ENCODE results near the gene GNAL. TPM values are rescaled to one million over a fixed set of nuclear protein-coding genes. Genes with fewer than 3 reads are reported as not detected.
"Not testable (repeated sequence)": the region's sequence is repeated elsewhere in the genome, so short reads cannot be mapped to it uniquely, and the experiment has no call there.

The GNAL gene
- total RNA-seq, 1 experiment from 2014 or later: 17.3 TPM

GRCh38 chr18:11669271-11669947 lies 19.7 kb upstream of the GNAL start:
- DNase-seq (ENCODE audit: low spot score): no peak

DNA sequence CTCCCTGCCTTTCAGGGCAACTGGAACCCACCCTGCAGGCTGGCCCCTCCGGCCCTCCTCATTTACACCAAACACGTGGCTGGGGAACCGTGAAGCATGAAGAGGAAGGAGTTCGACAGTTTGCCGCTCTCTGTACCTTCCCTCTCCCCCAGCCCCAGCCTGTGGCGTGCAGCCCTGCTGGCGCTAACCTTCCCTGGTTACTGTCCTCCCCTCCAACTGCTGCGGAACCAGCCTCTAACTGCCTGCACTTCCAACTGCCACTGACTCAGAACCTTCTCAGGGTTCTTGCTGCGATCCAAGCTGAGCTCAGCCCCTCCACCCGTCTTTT lies 19.2 kb upstream of the GNAL start:
- no peak for DNase-seq (ENCODE audit: low spot score)

- DNase-seq (ENCODE audit: low spot score): no peak
Measured at GRCh38 chr18:11671156-11671555, 17.9 kb upstream of the GNAL start.

DNA sequence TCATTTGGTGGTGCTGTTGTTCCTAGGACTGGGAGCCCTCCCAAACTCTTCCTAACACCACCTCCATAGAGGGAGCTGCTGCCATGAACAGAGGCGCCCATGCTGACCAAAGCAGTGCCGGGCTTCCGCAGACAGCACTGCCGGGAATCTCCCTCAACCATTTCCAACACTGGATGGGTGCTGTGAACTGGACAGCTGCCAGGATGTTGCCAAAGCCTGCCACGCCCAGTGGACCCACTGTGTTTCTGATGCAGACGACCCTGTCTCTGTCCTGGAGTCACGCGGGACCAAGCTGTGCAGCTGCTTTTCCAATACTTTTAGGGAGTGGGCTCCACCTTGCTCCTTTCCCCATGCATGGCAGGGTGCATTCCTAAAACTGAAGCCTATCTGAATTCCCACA lies 16.9 kb upstream of the GNAL start:
- no peak for DNase-seq (ENCODE audit: low spot score)

DNA sequence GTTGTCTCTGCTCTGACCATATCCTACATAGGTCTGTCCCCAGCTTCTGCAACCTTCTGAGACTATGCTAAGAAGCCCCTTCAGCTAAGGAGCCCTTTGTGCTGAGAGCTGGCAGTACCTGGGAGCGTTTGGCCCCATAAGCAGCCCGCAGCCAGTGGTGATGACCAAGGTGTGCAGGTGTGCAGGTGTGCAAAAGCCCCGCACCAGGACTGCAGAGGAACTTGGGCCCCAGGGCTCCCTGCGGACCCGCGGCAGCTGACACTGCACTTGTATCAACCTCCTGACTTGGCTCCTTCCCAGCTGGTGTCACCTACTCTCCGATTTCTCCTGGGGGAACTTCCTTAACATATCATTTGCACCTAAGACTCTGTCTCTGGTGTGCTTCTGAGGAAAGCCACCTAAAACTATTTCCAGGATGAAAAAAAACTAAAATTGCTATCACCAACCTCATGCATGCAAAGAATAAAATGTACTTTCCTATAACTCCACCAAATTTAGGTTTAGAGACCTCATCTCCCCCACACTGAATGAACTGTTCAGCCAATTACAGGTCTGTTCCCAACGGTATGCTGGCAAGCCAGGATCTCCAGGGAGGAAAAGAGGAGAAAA lies 16.1 kb upstream of the GNAL start:
- no peak for DNase-seq (ENCODE audit: low spot score)

DNA sequence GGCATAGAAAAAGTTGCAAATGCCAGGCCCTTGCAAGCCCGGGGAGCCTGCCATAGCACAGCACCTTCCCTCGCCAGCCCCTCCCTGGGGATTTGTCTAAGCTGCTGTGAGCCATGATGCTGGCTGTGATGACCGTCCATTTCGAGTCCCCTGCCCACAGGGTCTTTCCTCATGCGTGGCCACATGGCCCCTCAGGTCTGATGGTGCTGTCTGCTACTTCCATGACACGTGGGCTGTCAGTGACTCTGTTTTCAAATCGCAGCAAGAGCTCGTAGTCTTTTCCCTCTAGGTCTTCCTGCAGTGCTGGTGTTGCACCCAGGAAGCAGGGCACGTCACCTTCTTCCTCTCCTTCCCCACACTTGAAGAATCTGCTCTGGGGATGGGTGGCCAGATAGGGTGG lies 15.5 kb upstream of the GNAL start:
- no peak for DNase-seq (ENCODE audit: low spot score)

DNA sequence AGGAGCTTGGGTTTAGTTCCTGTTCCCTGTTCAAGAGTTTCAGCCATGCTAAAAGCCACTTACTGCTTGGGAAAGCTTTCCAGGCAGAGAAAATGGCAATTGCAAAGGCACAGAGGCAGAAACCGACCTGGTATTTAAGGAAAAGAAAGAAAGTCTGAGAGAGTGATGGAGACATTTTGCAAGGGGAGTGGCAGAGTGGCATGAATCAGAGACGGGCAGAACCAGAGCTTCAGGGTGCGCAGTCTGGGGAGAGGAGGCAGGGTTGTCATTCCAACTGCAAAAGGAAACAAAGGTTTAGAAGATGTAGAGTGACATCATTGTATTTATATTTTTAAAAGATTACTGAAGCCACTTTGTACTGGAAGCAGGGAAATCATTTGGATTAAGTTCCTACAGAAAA lies 14.9 kb upstream of the GNAL start:
- DNase-seq (ENCODE audit: low spot score): no peak

GRCh38 chr18:11676386-11676785 lies 12.7 kb upstream of the GNAL start:
- DNase-seq (ENCODE audit: low spot score): no peak

DNA sequence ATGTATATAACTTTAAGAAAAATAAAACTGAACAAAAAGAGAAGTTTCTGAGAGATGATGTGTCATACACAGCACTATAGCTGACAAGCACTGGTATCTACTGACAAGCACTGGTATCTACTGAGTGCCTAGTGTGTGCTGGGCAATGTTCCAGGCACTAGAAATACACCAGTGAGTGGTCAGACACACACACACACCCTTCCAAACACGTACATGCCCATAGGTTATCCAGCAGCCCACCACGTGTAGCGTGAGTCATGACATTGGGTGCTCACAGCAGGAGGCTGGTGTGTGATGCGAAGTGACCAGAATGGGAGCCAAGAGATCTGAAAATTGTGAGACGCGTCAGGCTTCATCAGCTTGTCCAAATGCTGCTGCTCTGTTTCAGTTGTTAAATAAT lies 12.2 kb upstream of the GNAL start:
- no peak for DNase-seq (ENCODE audit: low spot score)

- no peak for DNase-seq (ENCODE audit: low spot score)
Measured at GRCh38 chr18:11678211-11678610, 10.9 kb upstream of the GNAL start.

- DNase-seq (ENCODE audit: low spot score): peak; percentile 35
Measured at GRCh38 chr18:11689669-11690565, 853 bp downstream of the GNAL start.

GRCh38 chr18:11690660-11691059 lies 1.6 kb downstream of the GNAL start:
- not testable (repeated sequence) for DNase-seq (ENCODE audit: low spot score)

DNA sequence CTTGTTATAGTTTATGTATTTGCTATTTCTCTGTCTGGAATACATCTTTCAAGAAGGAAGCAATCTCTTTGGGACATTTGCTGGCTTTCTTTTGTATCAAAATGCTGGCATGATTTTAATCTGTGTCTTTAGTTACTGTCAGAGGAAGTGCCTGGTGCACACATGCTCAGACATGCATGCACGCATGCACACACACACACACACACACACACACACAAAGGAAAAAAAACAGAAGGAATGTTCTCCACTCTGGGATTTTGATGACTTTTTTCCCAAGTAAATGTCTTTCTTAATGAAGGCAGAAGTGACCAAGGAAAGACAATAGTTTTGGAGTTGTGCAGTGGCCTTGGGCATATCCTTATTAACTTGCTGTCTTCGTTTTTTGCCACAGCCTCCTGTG lies 6.7 kb downstream of the GNAL start:
- no peak for DNase-seq (ENCODE audit: low spot score)

- DNase-seq (ENCODE audit: low spot score): no peak
Measured at GRCh38 chr18:11696451-11696850, 7.4 kb downstream of the GNAL start.

GRCh38 chr18:11700876-11701275 lies 11.8 kb downstream of the GNAL start:
- no peak for DNase-seq (ENCODE audit: low spot score)

DNA sequence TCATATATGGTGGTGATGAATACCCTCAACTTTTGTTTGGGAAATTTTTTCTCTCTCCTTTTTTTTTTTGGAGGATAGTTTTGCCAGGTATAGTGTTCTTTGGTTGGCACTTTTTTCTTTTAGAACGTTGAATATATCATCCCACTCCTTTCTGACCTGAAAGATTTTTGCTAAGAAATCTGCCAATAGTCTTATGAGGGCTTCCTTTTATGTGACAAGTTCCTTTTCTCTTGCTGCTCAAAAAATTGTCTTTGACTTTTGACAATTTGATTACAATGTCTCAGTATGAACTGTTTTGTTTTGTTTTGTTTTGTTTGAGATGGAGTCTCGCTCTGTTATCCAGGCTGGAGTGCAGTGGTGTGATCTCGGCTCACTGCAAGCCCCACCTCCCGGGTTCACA lies 21.5 kb downstream of the GNAL start:
- DNase-seq (ENCODE audit: low spot score): no peak

DNA sequence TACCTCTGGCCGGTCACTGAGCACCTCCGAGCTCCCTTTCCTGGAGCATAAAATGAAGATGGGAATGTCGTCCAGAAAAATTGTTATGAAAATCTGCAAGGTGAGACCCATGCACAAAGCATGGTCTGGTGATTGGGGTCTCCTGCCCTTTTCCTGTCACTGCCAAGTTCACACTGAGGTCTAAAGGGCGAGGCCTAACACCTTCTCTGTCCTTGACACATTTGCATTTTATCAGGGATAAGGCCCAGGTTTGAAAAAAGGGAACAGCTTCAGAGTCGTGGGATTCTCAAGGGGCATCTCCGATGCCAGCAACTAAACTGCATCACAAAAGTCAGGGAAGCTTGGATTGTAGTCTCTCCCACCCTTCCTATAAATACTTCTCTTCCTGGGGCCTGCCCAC lies 24.7 kb downstream of the GNAL start:
- DNase-seq (ENCODE audit: low spot score): no peak

DNA sequence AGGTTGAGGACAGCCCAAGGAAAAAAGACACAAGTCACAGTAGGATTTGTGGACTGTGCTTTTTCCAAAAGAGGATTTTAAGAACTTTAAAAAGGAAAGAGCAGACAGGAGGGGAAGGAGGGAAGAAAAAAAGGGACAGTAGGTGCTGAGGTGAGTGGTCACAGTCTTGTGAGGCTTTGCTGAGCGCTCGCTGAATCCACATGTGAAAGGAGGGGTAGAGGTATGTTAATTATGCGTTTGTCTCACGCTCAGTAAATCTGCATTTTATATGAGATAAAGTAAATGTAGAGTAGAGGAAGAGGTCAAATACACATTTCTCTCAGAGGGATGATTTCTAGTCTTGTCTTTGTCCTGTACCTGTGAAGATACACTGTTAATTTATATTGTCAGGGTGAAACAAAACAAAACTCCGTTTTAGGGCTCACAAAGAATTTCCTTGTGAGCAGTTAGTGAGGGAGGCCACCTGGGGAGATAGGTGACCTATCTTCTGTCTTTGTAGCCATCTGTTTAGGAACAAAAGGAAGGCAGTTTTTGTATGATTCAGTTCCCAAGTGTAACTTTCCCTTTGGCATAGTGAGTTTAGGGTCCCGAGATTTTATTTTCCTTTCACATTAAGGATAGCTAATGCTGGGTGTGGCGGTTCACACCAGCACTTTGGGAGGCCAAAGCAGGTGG lies 25.3 kb downstream of the GNAL start:
- DNase-seq (ENCODE audit: low spot score): no peak

DNA sequence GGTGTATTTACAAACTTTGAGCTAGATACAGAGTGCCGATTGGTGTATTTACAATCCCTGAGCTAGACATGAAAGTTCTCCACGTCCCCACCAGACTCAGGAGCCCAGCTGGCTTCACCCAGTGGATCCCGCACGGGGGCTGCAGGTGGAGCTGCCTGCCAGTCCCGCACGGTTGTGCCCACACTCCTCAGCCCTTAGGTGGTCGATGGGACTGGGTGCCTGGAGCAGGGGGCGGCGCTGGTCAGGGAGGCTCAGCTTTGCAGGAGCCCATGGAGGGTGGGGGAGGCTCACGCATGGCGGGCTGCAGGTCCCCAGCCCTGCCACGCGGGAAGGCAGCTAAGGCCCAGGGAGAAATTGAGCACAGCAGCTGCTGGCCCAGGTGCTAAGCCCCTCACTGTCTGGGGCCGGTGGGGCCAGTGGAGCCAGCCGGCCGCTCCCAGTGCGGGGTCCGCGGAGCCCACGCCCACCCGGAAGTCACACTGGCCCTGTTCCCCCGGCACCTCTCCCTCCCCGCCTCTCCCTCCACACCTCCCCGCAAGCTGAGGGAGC lies 27.8 kb downstream of the GNAL start:
- not testable (repeated sequence) for DNase-seq (ENCODE audit: low spot score)

DNA sequence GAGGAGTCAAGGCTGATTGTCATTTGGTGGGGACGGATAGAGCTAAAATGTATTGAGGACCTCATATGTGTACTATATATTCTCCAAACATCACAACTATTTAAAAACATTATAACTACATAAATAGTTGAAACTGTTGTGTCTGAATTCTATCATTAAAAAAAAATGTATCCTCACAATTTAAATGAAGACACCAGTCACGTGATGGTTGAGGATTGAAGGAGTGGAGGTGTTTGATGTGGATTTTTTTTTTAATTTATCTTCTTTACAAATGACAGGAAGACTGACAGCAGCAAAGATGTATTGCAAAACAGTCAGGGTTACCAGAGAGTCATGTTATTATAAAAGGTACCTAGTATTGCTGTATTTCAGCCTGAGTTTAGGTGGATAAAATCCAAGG lies 30.0 kb downstream of the GNAL start:
- no peak for DNase-seq (ENCODE audit: low spot score)

DNA sequence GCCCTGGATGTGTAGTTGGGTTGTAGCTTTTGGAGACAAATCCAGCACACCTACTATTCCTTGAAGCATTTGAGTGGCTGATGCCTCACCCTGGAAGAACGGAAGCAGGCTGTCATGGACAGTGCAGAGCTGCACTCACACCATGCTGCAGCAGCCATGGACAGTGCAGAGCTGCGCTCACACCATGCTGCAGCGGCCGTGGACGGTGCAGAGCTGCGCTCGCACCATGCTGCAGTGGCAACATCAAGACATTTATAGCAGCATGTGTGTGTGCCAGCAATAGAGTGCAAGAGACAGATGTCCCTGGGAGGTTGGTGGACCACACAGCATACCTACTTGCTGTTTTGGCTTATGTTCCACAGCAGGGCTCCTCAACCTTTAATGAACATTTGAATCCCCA lies 30.6 kb downstream of the GNAL start:
- no peak for DNase-seq (ENCODE audit: low spot score)

DNA sequence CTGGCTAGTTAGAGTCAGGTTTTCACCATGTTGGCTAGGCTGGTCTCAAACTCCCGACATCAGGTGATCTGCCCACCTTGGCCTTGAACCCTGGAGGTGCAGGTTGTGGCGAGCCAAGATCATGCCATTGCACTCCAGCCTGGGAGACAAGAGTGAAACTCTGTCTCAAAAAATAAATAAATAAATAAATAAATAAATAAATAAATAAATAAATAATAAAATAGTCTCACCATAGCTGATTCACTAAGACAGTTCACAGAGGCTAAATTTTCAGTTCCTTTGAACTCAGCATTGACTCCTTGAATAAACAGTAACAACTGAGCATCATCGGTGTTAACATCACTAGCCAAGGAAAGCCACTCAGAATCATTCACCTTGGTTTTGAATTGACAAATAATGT lies 32.7 kb downstream of the GNAL start:
- no peak for DNase-seq (ENCODE audit: low spot score)
